K562 (cell line): ENCODE measurements around the gene OSBP2. TPM values are rescaled to one million over a fixed set of nuclear protein-coding genes. Genes with fewer than 3 reads are reported as not detected.

Experiments used
- ATAC-seq: fragments of 200-7000 bp; cut with Tn5 transposase; 3 replicates; pipeline ENCODE4 v1.9.1; 2020; ENCODE audit warnings: moderate library complexity
- BruUV-seq: library from RNA; stranded (reverse); fragments of 400-500 nt; replicated peaks from 2 replicates; lab custom pipeline; 2021; lab: Mats Ljungman, UMichigan
- CTCF ChIA-PET: fragments of 300-600 bp; formaldehyde crosslinking; extraction: SDS; loops from one replicate; lab custom pipeline; 2021; ENCODE audit warnings: low intra/inter-chr PET ratio; lab: Yijun Ruan, JAX
- POLR2A ChIA-PET: fragments of 300-600, 350-650 bp; sonication (Branson Sonifier 250); formaldehyde crosslinking; extraction: SDS; loops from one replicate; lab custom pipeline; 2021; ENCODE audit warnings: antibody characterized with exemption, inconsistent platforms; lab: Yijun Ruan, JAX
- DNase-seq, 4 experiments: peaks; one replicate each; pipeline versions ENCODE4 v3.0.0 to v3.0.0-alpha.2; 2011 to 2018; ENCODE audit warnings: low spot score in 3 of 4, mixed read lengths in 3 of 4; ENCODE audit errors: extremely low read depth in 1 of 4
- FAIRE-seq: peaks from 2 replicates; lab custom pipeline; 2011; peaks lifted over from hg19 to GRCh38; lab: Jason Lieb, UNC
- H2AFZ ChIP-seq: 2 replicates; pipeline ENCODE4 v1.6.0; 2011; ENCODE audit warnings: low read depth, low read length, control low read depth, inconsistent platforms
- H3K27ac ChIP-seq: fragments of 200-600 bp; 3 replicates; pipeline ENCODE4 v1.8.0; 2011; ENCODE audit warnings: low read depth, mild to moderate bottlenecking, control low read depth, inconsistent platforms, low read length, moderate library complexity, mixed read lengths; ENCODE audit errors: extremely low read depth
- H3K27me3 ChIP-seq, 2 experiments: fragments of 300-600 bp in 1 of 2; 2 replicates in 1 of 2; 3 replicates in 1 of 2; pipeline versions ENCODE4 v1.6.0 to v1.8.0; 2011; ENCODE audit warnings: inconsistent platforms in 2 of 2, low read length in 2 of 2, mild to moderate bottlenecking in 1 of 2, mixed read lengths in 1 of 2, moderate library complexity in 1 of 2; ENCODE audit not compliant: control insufficient read depth in 2 of 2, insufficient read depth in 2 of 2
- H3K36me3 ChIP-seq: fragments of 300-600 bp; 3 replicates; pipeline ENCODE4 v1.8.0; 2011; ENCODE audit warnings: mild to moderate bottlenecking, low read length, inconsistent platforms; ENCODE audit not compliant: control insufficient read depth, insufficient read depth
- H3K4me1 ChIP-seq, 2 experiments: fragments of 200-600 bp in 1 of 2; replicated peaks in 1 of 2; 2 replicates in 1 of 2; 3 replicates in 1 of 2; pipeline versions ENCODE4 v1.5.1 to v1.8.0; 2011; ENCODE audit warnings: inconsistent platforms in 2 of 2, low read length in 2 of 2, mild to moderate bottlenecking in 1 of 2, mixed read lengths in 1 of 2, moderate library complexity in 1 of 2; ENCODE audit not compliant: control insufficient read depth in 2 of 2, insufficient read depth in 2 of 2
- H3K4me2 ChIP-seq: 2 replicates; pipeline ENCODE4 v1.6.1; 2011; ENCODE audit warnings: low read length, control low read depth, inconsistent platforms, mixed read lengths; ENCODE audit not compliant: insufficient read depth
- H3K4me3 ChIP-seq: fragments of 200-600 bp; sonication (generic), shearing (Covaris generic); 2 replicates; pipeline ENCODE4 v1.5.1; 2016; ENCODE audit warnings: control low read depth, inconsistent platforms
- H3K79me2 ChIP-seq: fragments of 200-600 bp; 3 replicates; pipeline ENCODE4 v1.8.0; 2011; ENCODE audit warnings: low read length, inconsistent platforms; ENCODE audit not compliant: control insufficient read depth, insufficient read depth
- H3K9ac ChIP-seq, 2 experiments: 2 replicates each; pipeline versions ENCODE4 v1.6.0 to v1.6.1; 2011; ENCODE audit warnings: low read depth in 2 of 2, low read length in 2 of 2, control low read depth in 1 of 2, inconsistent platforms in 1 of 2, mild to moderate bottlenecking in 1 of 2, mixed read lengths in 1 of 2; ENCODE audit not compliant: insufficient read depth in 1 of 2
- H3K9me1 ChIP-seq: one replicate; pipeline ENCODE4 v1.6.0; 2011; ENCODE audit warnings: inconsistent platforms, mild to moderate bottlenecking, low read length, moderate library complexity; ENCODE audit not compliant: control insufficient read depth, insufficient read depth
- H3K9me3 ChIP-seq: replicated peaks from 2 replicates; pipeline ENCODE4 v1.5.1; 2011; ENCODE audit warnings: low read depth, low read length, inconsistent platforms; ENCODE audit not compliant: control insufficient read depth, insufficient read depth
- H4K20me1 ChIP-seq: replicated peaks from 2 replicates; pipeline ENCODE4 v1.6.1; 2011; ENCODE audit warnings: low read length, inconsistent platforms, mixed read lengths; ENCODE audit not compliant: control insufficient read depth, insufficient read depth
- BDP1 ChIP-seq: IDR thresholded peaks from 3 replicates; pipeline ENCODE4 v1.6.1; 2011; ENCODE audit not compliant: insufficient read length, insufficient read depth
- E2F3 ChIP-seq: fragments of 250-450 bp; sonication (Bioruptor Pico); IDR thresholded peaks from 2 replicates; pipeline ENCODE4 v1.4.0; 2020; ENCODE audit warnings: mild to moderate bottlenecking
- ELK1 ChIP-seq: sonication (generic); formaldehyde crosslinking; IDR thresholded peaks from 2 replicates; pipeline ENCODE4 v1.8.1; 2022; ENCODE audit warnings: missing genetic modification reagents
- ETV5 ChIP-seq: sonication (generic); formaldehyde crosslinking; IDR thresholded peaks from 2 replicates; pipeline ENCODE4 v1.4.0; 2020; ENCODE audit warnings: low read depth, mild to moderate bottlenecking, missing genetic modification reagents
- KLF16 ChIP-seq: IDR thresholded peaks from 2 replicates; pipeline ENCODE4 v1.6.1; 2016; ENCODE audit warnings: antibody characterized with exemption
- MEIS2 ChIP-seq: fragments of 450-650 bp; IDR thresholded peaks from 2 replicates; pipeline ENCODE4 v1.6.1; 2014; ENCODE audit warnings: mild to moderate bottlenecking; ENCODE audit not compliant: partially characterized antibody
- PTTG1 ChIP-seq: fragments of 450-650 bp; IDR thresholded peaks from 2 replicates; pipeline ENCODE4 v1.6.1; 2016; ENCODE audit warnings: low read depth, mild to moderate bottlenecking, missing genetic modification characterization, missing compliant biosample characterization
- RBM39 ChIP-seq: fragments of 200-400 bp; formaldehyde crosslinking; optimal IDR thresholded peaks from 2 replicates; pipeline ENCODE3; 2018; ENCODE audit warnings: low read depth, low read length
- SIRT6 ChIP-seq: IDR thresholded peaks from one replicate; pipeline ENCODE4 v1.6.1; 2012; ENCODE audit warnings: low read depth, mild to moderate bottlenecking, control low read depth, inconsistent platforms, low read length, moderate library complexity
- ZBTB8A ChIP-seq: fragments of 450-650 bp; IDR thresholded peaks from 2 replicates; pipeline ENCODE4 v1.6.1; 2018; ENCODE audit warnings: mild to moderate bottlenecking, moderate library complexity; ENCODE audit not compliant: partially characterized antibody
- ZNF436 ChIP-seq: fragments of 250-450, 450-650 bp; sonication (Bioruptor Pico); formaldehyde crosslinking; IDR thresholded peaks from 2 replicates; pipeline ENCODE4 v1.7.0; 2020; ENCODE audit warnings: mild to moderate bottlenecking
- ZNF551 ChIP-seq: fragments of 250-450 bp; sonication (Bioruptor Pico); IDR thresholded peaks from 2 replicates; pipeline ENCODE4 v1.5.0; 2021; ENCODE audit warnings: mild to moderate bottlenecking, moderate library complexity
- ZNF668 ChIP-seq: fragments of 250-450 bp; sonication (Bioruptor Pico); IDR thresholded peaks from 2 replicates; pipeline ENCODE4 v1.8.0; 2022; ENCODE audit warnings: mild to moderate bottlenecking, inconsistent platforms
- ZSCAN32 ChIP-seq: fragments of 450-650 bp; formaldehyde crosslinking; IDR thresholded peaks from 2 replicates; pipeline ENCODE4 v1.4.0; 2020; ENCODE audit warnings: mild to moderate bottlenecking, moderate library complexity
- WGBS: fragments of 100-300 bp; shearing (Covaris generic); methylation state at CpG from one replicate; pipeline ENCODE4 v1.1.6; 2016; ENCODE audit warnings: low coverage, mixed read lengths; ENCODE audit not compliant: insufficient coverage; ENCODE audit errors: missing lambda C conversion rate; 5-methylcytosine and 5-hydroxymethylcytosine counted together
- in situ Hi-C: fragments of 300-500 bp; cut with MboI; formaldehyde crosslinking; loops from 4 replicates; pipeline ENCODE4 v1.15.0; 2018; ENCODE audit warnings: inconsistent platforms, mixed read lengths
- intact Hi-C: fragments of 100-400 bp; cut with micrococcal nuclease; formaldehyde crosslinking; loops from 2 replicates; pipeline ENCODE4 v1.14.2; 2022
- polyA plus RNA-seq, 8 experiments: library from polyadenylated mRNA; depleted of rRNA in 4 of 8; stranded (reverse) in 5 of 8; unstranded in 3 of 8; fragments of >200 nt; fragmentation: Nextera tagmentation in 2 of 8; fragmentation: Illumina TruSeq in 1 of 8; extraction: Ambion mirVana in 2 of 8; extraction: Trizol in 1 of 8; gene quantifications; 2 replicates each; pipeline versions ENCODE4 v1.2.1 to v1.2.3, GENCODE V29; 2011 to 2014; ENCODE audit warnings: inconsistent platforms in 1 of 8, missing spikeins in 1 of 8
- total RNA-seq, 7 experiments: library from RNA; depleted of rRNA in 6 of 7; stranded (reverse); fragments of >200 nt in 6 of 7; fragmentation: Illumina TruSeq in 2 of 7; extraction: Trizol in 2 of 7; gene quantifications; 2 replicates each; pipeline versions ENCODE4 v1.2.1 to v1.2.3, GENCODE V29; 2011 to 2021; ENCODE audit warnings: low replicate concordance in 1 of 7

OSBP2 gene
- total and polyA plus RNA-seq, 9 of the 15 experiments (the other 6 are each of a cell fraction or from before 2014, with no cell fraction given) = 0.52 to 29.5 (median 21.6) TPM

GRCh38 chr22:30770716-30771115, 76.0 kb downstream of the OSBP2 start (continued):
- TF ChIP-seq ETV5 (CRISPR knock-in tag) (no peak), E2F3 (CRISPR knock-in tag) (no peak), RBM39 (no peak), ZBTB8A (no peak), SIRT6 (no peak), KLF16 (no peak), ZNF551 (CRISPR knock-in tag) (no peak)

GRCh38 chr22:30773919-30774318, 79.2 kb downstream of the OSBP2 start:
- ChIA-PET POLR2A (no interaction called here), CTCF (no interaction called here)
- Histone ChIP-seq H3K4me2 (no peak overlapping the region), H3K27me3 (peaks cover 0 to 28% of the 10 kb centered on the region in 2 experiments; a peak in 3 of 5 replicates), H3K4me3 (no peak overlapping the region), H3K4me1 (no peaks in the 10 kb centered on the region), H3K36me3 (no peaks in the 10 kb centered on the region), H3K9ac (no peak overlapping the region), H2AFZ (no peak overlapping the region), H4K20me1 (no peaks in the 10 kb centered on the region), H3K9me3 (no peaks in the 10 kb centered on the region), H3K27ac (no peak overlapping the region), H3K79me2 (no peaks in the 10 kb centered on the region), H3K9me1 (no peaks in the 10 kb centered on the region)
- ATAC-seq (no peak), FAIRE-seq (no peak), DNase-seq (no peak)
- in situ Hi-C loops (no loop called here), intact Hi-C loops (no loop called here)
- 0% methylated on average over 4 of the region's 5 CpGs for WGBS
- TF ChIP-seq ZSCAN32 (CRISPR knock-in tag) = no peak
- TF ChIP-seq MEIS2 = no peak
- TF ChIP-seq ZNF668 = no peak
- no peak for TF ChIP-seq BDP1
- no peak for TF ChIP-seq PTTG1
- TF ChIP-seq ELK1 (CRISPR knock-in tag) = no peak
- no peak for TF ChIP-seq ZNF436
- BruUV-seq = no TSS peak
